ENCODE data around the gene SWAP70.
"Not testable (repeated sequence)": the region's sequence is repeated elsewhere in the genome, so short reads cannot be mapped to it uniquely, and the experiment has no call there.

SWAP70 gene

GRCh38 chr11:9663699-9664275 lies at the start of gene SWAP70:
TSS of gene SWAP70 (plus strand) at chr11:9664077. CDS start at chr11:9664180, 103 bp downstream.
- DNase-seq (ENCODE audit: low read depth): peak; percentile 58

GRCh38 chr11:9615031-9615451 lies 48.8 kb upstream of the SWAP70 start:
- DNase-seq (ENCODE audit: low read depth): no peak

- DNase-seq (ENCODE audit: low read depth): no peak
These were observed 47.7 kb upstream of the SWAP70 start for GRCh38 chr11:9616042-9616675.

- DNase-seq (ENCODE audit: low read depth): no peak
These were observed 47.0 kb upstream of the SWAP70 start for GRCh38 chr11:9616858-9617257.

- DNase-seq (ENCODE audit: low read depth): no peak
These were observed 45.9 kb upstream of the SWAP70 start for GRCh38 chr11:9617940-9618339.

- DNase-seq (ENCODE audit: low read depth): no peak
These were observed 44.9 kb upstream of the SWAP70 start for GRCh38 chr11:9619004-9619403.

- DNase-seq (ENCODE audit: low read depth): no peak
These were observed 43.9 kb upstream of the SWAP70 start for GRCh38 chr11:9619971-9620370.

- not testable (repeated sequence) for DNase-seq (ENCODE audit: low read depth)
These were observed 41.5 kb upstream of the SWAP70 start for GRCh38 chr11:9622353-9622752.

- DNase-seq (ENCODE audit: low read depth): not testable (repeated sequence)
These were observed 40.8 kb upstream of the SWAP70 start for GRCh38 chr11:9623053-9623452.

GRCh38 chr11:9624448-9624847 lies 39.4 kb upstream of the SWAP70 start:
- no peak for DNase-seq (ENCODE audit: low read depth)

- DNase-seq (ENCODE audit: low read depth): no peak
These were observed 38.7 kb upstream of the SWAP70 start for GRCh38 chr11:9625162-9625561.

- no peak for DNase-seq (ENCODE audit: low read depth)
These were observed 38.1 kb upstream of the SWAP70 start for GRCh38 chr11:9625728-9626127.

- no peak for DNase-seq (ENCODE audit: low read depth)
These were observed 37.1 kb upstream of the SWAP70 start for GRCh38 chr11:9626496-9627394.

- DNase-seq (ENCODE audit: low read depth): no peak
These were observed 34.8 kb upstream of the SWAP70 start for GRCh38 chr11:9629064-9629463.

GRCh38 chr11:9633679-9634078 lies 30.2 kb upstream of the SWAP70 start:
- no peak for DNase-seq (ENCODE audit: low read depth)

- no peak for DNase-seq (ENCODE audit: low read depth)
These were observed 27.2 kb upstream of the SWAP70 start for GRCh38 chr11:9636691-9637090.

- DNase-seq (ENCODE audit: low read depth): no peak
These were observed 24.8 kb upstream of the SWAP70 start for GRCh38 chr11:9639099-9639498.

GRCh38 chr11:9639985-9640384 lies 23.9 kb upstream of the SWAP70 start:
- no peak for DNase-seq (ENCODE audit: low read depth)

GRCh38 chr11:9642894-9643293 lies 21.0 kb upstream of the SWAP70 start:
- DNase-seq (ENCODE audit: low read depth): no peak

GRCh38 chr11:9643751-9644150 lies 20.1 kb upstream of the SWAP70 start:
- DNase-seq (ENCODE audit: low read depth): no peak

GRCh38 chr11:9645881-9646280 lies 18.0 kb upstream of the SWAP70 start:
- no peak for DNase-seq (ENCODE audit: low read depth)

GRCh38 chr11:9646324-9646723 lies 17.6 kb upstream of the SWAP70 start:
- no peak for DNase-seq (ENCODE audit: low read depth)

- no peak for DNase-seq (ENCODE audit: low read depth)
These were observed 12.4 kb upstream of the SWAP70 start for GRCh38 chr11:9651481-9651880.

Data from stimulated activated CD8-positive, alpha-beta memory T cell treated with anti-CD3 and anti-CD28 coated beads, Interleukin-15, amount 100 ng/mL, for 1 hour (primary cell).